NCI-H2196 (cell line): ENCODE data around the gene ERBB4.
"Not testable (repeated sequence)": the region's sequence is repeated elsewhere in the genome, so short reads cannot be mapped to it uniquely, and the experiment has no call there.

Experiments
- DNase-seq: peaks from one replicate; lab custom pipeline; 2025; ENCODE audit not compliant: unreplicated experiment; lab: John Stamatoyannopoulos, UW

ERBB4 gene

GRCh38 chr2:212228743-212229171 is 309.8 kb downstream of the ERBB4 start:
- no peak for DNase-seq

GRCh38 chr2:212227755-212228154 is 310.8 kb downstream of the ERBB4 start:
- peak; percentile 13 for DNase-seq

- DNase-seq, result no peak
Observed at GRCh38 chr2:212226114-212226513, 312.5 kb downstream of the ERBB4 start.

- DNase-seq, result no peak
Observed at GRCh38 chr2:212223696-212224095, 314.9 kb downstream of the ERBB4 start.

- no peak for DNase-seq
Observed at GRCh38 chr2:212213191-212213590, 325.4 kb downstream of the ERBB4 start.

- DNase-seq, result no peak
Observed at GRCh38 chr2:212208467-212208866, 330.1 kb downstream of the ERBB4 start.

- no peak for DNase-seq
Observed at GRCh38 chr2:212197776-212198175, 340.8 kb downstream of the ERBB4 start.

- no peak for DNase-seq
Observed at GRCh38 chr2:212195626-212196025, 343.0 kb downstream of the ERBB4 start.

GRCh38 chr2:212194396-212194795 is 344.2 kb downstream of the ERBB4 start:
- DNase-seq, result no peak

- no peak for DNase-seq
Observed at GRCh38 chr2:212193803-212194202, 344.8 kb downstream of the ERBB4 start.

- no peak for DNase-seq
Observed at GRCh38 chr2:212193056-212193455, 345.5 kb downstream of the ERBB4 start.

GRCh38 chr2:212191438-212191837 is 347.2 kb downstream of the ERBB4 start:
- DNase-seq, result not testable (repeated sequence)

- DNase-seq, result no peak
Observed at GRCh38 chr2:212186166-212186565, 352.4 kb downstream of the ERBB4 start.

- no peak for DNase-seq
Observed at GRCh38 chr2:212181646-212182045, 357.0 kb downstream of the ERBB4 start.

- no peak for DNase-seq
Observed at GRCh38 chr2:212180408-212181083, 358.1 kb downstream of the ERBB4 start.

- DNase-seq, result no peak
Observed at GRCh38 chr2:212177724-212178123, 360.9 kb downstream of the ERBB4 start.

GRCh38 chr2:212176151-212176550 is 362.5 kb downstream of the ERBB4 start:
- no peak for DNase-seq

- DNase-seq, result no peak
Observed at GRCh38 chr2:212173756-212174510, 364.7 kb downstream of the ERBB4 start.

- no peak for DNase-seq
Observed at GRCh38 chr2:212173331-212173730, 365.3 kb downstream of the ERBB4 start.

- DNase-seq, result no peak
Observed at GRCh38 chr2:212170382-212170781, 368.2 kb downstream of the ERBB4 start.

GRCh38 chr2:212158081-212158480 is 380.5 kb downstream of the ERBB4 start:
- DNase-seq, result no peak

- no peak for DNase-seq
Observed at GRCh38 chr2:212157012-212157411, 381.6 kb downstream of the ERBB4 start.

GRCh38 chr2:212156088-212156487 is 382.5 kb downstream of the ERBB4 start:
- no peak for DNase-seq
